ENCODE measurements around the gene NEU4.

Gene NEU4

GRCh38 chr2:241793385-241793784 lies 15.6 kb upstream of the NEU4 start:
- Histone ChIP-seq H3K36me3 (ENCODE audit: control insufficient read depth in 5 of 5, insufficient read depth in 5 of 5, low read length in 5 of 5) (no peaks in the 10 kb centered on the region), H3K27me3 (ENCODE audit: control insufficient read depth in 5 of 5, insufficient read depth in 4 of 5, low read length in 5 of 5) (peaks cover 0 to 4% (median 2%) of the 10 kb centered on the region in 5 donors), H3K4me3 (ENCODE audit: low read depth in 1 of 5, low read length in 5 of 5) (no peak overlapping the region), H3K9ac (ENCODE audit: low read length in 5 of 5) (no peak overlapping the region), H3K9me3 (ENCODE audit: control insufficient read depth in 5 of 5, low read length in 5 of 5) (peaks cover 0 to 2% (median 0%) of the 10 kb centered on the region in 5 donors), H3K4me1 (ENCODE audit: control insufficient read depth in 5 of 5, insufficient read depth in 5 of 5, low read length in 5 of 5) (no peaks in the 10 kb centered on the region), H3K27ac (ENCODE audit: low read depth, low read length) (no peak overlapping the region)

- H3K9ac ChIP-seq (ENCODE audit: low read length in 5 of 5) = no peak overlapping the region
Observed at GRCh38 chr2:241794250-241794823, 14.7 kb upstream of the NEU4 start.

GRCh38 chr2:241795021-241795999 lies 13.7 kb upstream of the NEU4 start:
- Histone ChIP-seq H3K9ac (ENCODE audit: low read length in 5 of 5) (no peak overlapping the region), H3K27ac (ENCODE audit: low read depth, low read length) (no peak overlapping the region), H3K9me3 (ENCODE audit: control insufficient read depth in 5 of 5, low read length in 5 of 5) (no peaks in the 10 kb centered on the region), H3K4me1 (ENCODE audit: control insufficient read depth in 5 of 5, insufficient read depth in 5 of 5, low read length in 5 of 5) (no peaks in the 10 kb centered on the region), H3K27me3 (ENCODE audit: control insufficient read depth in 5 of 5, insufficient read depth in 4 of 5, low read length in 5 of 5) (peaks cover 0 to 8% (median 2%) of the 10 kb centered on the region in 5 donors), H3K4me3 (ENCODE audit: low read depth in 1 of 5, low read length in 5 of 5) (no peak overlapping the region), H3K36me3 (ENCODE audit: control insufficient read depth in 5 of 5, insufficient read depth in 5 of 5, low read length in 5 of 5) (no peaks in the 10 kb centered on the region)

More at GRCh38 chr2:241794250-241794823, 14.7 kb upstream of the NEU4 start:
- Histone ChIP-seq H3K9me3 (ENCODE audit: control insufficient read depth in 5 of 5, low read length in 5 of 5) (peaks cover 0 to 2% (median 0%) of the 10 kb centered on the region in 5 donors), H3K36me3 (ENCODE audit: control insufficient read depth in 5 of 5, insufficient read depth in 5 of 5, low read length in 5 of 5) (no peaks in the 10 kb centered on the region), H3K4me1 (ENCODE audit: control insufficient read depth in 5 of 5, insufficient read depth in 5 of 5, low read length in 5 of 5) (no peaks in the 10 kb centered on the region), H3K4me3 (ENCODE audit: low read depth in 1 of 5, low read length in 5 of 5) (no peak overlapping the region), H3K27ac (ENCODE audit: low read depth, low read length) (no peak overlapping the region), H3K27me3 (ENCODE audit: control insufficient read depth in 5 of 5, insufficient read depth in 4 of 5, low read length in 5 of 5) (peaks cover 0 to 8% (median 2%) of the 10 kb centered on the region in 5 donors)

- Histone ChIP-seq H3K4me1 (ENCODE audit: control insufficient read depth in 5 of 5, insufficient read depth in 5 of 5, low read length in 5 of 5) (no peaks in the 10 kb centered on the region), H3K36me3 (ENCODE audit: control insufficient read depth in 5 of 5, insufficient read depth in 5 of 5, low read length in 5 of 5) (no peaks in the 10 kb centered on the region), H3K27me3 (ENCODE audit: control insufficient read depth in 5 of 5, insufficient read depth in 4 of 5, low read length in 5 of 5) (peaks cover 0 to 8% (median 2%) of the 10 kb centered on the region in 5 donors), H3K4me3 (ENCODE audit: low read depth in 1 of 5, low read length in 5 of 5) (no peak overlapping the region), H3K9me3 (ENCODE audit: control insufficient read depth in 5 of 5, low read length in 5 of 5) (no peaks in the 10 kb centered on the region), H3K9ac (ENCODE audit: low read length in 5 of 5) (no peak overlapping the region), H3K27ac (ENCODE audit: low read depth, low read length) (no peak overlapping the region)
Observed at GRCh38 chr2:241796209-241796608, 12.8 kb upstream of the NEU4 start.

- H3K27me3 ChIP-seq (ENCODE audit: control insufficient read depth in 5 of 5, insufficient read depth in 4 of 5, low read length in 5 of 5) = peaks cover 0 to 8% (median 2%) of the 10 kb centered on the region in 5 donors
- no peak overlapping the region for H3K9ac ChIP-seq (ENCODE audit: low read length in 5 of 5)
- no peaks in the 10 kb centered on the region for H3K4me1 ChIP-seq (ENCODE audit: control insufficient read depth in 5 of 5, insufficient read depth in 5 of 5, low read length in 5 of 5)
- H3K4me3 ChIP-seq (ENCODE audit: low read depth in 1 of 5, low read length in 5 of 5) = no peak overlapping the region
- H3K36me3 ChIP-seq (ENCODE audit: control insufficient read depth in 5 of 5, insufficient read depth in 5 of 5, low read length in 5 of 5) = no peaks in the 10 kb centered on the region
- H3K9me3 ChIP-seq (ENCODE audit: control insufficient read depth in 5 of 5, low read length in 5 of 5) = no peaks in the 10 kb centered on the region
- no peak overlapping the region for H3K27ac ChIP-seq (ENCODE audit: low read depth, low read length)
Observed at GRCh38 chr2:241796610-241797138, 12.3 kb upstream of the NEU4 start.

- no peaks in the 10 kb centered on the region for H3K9me3 ChIP-seq (ENCODE audit: control insufficient read depth in 5 of 5, low read length in 5 of 5)
- no peak overlapping the region for H3K9ac ChIP-seq (ENCODE audit: low read length in 5 of 5)
- no peak overlapping the region for H3K27ac ChIP-seq (ENCODE audit: low read depth, low read length)
- no peak overlapping the region for H3K4me3 ChIP-seq (ENCODE audit: low read depth in 1 of 5, low read length in 5 of 5)
- H3K27me3 ChIP-seq (ENCODE audit: control insufficient read depth in 5 of 5, insufficient read depth in 4 of 5, low read length in 5 of 5) = peaks cover 0 to 10% (median 8%) of the 10 kb centered on the region in 5 donors
- no peaks in the 10 kb centered on the region for H3K36me3 ChIP-seq (ENCODE audit: control insufficient read depth in 5 of 5, insufficient read depth in 5 of 5, low read length in 5 of 5)
- no peaks in the 10 kb centered on the region for H3K4me1 ChIP-seq (ENCODE audit: control insufficient read depth in 5 of 5, insufficient read depth in 5 of 5, low read length in 5 of 5)
Observed at GRCh38 chr2:241797441-241798080, 11.4 kb upstream of the NEU4 start.

- no peak overlapping the region for H3K27ac ChIP-seq (ENCODE audit: low read depth, low read length)
- peaks cover 3 to 16% (median 11%) of the 10 kb centered on the region in 5 donors for H3K27me3 ChIP-seq (ENCODE audit: control insufficient read depth in 5 of 5, insufficient read depth in 4 of 5, low read length in 5 of 5)
- H3K4me3 ChIP-seq (ENCODE audit: low read depth in 1 of 5, low read length in 5 of 5) = no peak overlapping the region
- no peaks in the 10 kb centered on the region for H3K9me3 ChIP-seq (ENCODE audit: control insufficient read depth in 5 of 5, low read length in 5 of 5)
- H3K4me1 ChIP-seq (ENCODE audit: control insufficient read depth in 5 of 5, insufficient read depth in 5 of 5, low read length in 5 of 5) = peaks cover 0 to 3% (median 1%) of the 10 kb centered on the region in 5 donors
- H3K9ac ChIP-seq (ENCODE audit: low read length in 5 of 5) = no peak overlapping the region
- H3K36me3 ChIP-seq (ENCODE audit: control insufficient read depth in 5 of 5, insufficient read depth in 5 of 5, low read length in 5 of 5) = no peaks in the 10 kb centered on the region
Observed at GRCh38 chr2:241798081-241798630, 10.8 kb upstream of the NEU4 start.

- H3K4me1 ChIP-seq (ENCODE audit: control insufficient read depth in 5 of 5, insufficient read depth in 5 of 5, low read length in 5 of 5) = peaks cover 0 to 10% (median 7%) of the 10 kb centered on the region in 5 donors
Observed at GRCh38 chr2:241798631-241799521, 10.1 kb upstream of the NEU4 start.

More at GRCh38 chr2:241798631-241799521, 10.1 kb upstream of the NEU4 start:
- Histone ChIP-seq H3K9ac (ENCODE audit: low read length in 5 of 5) (no peak overlapping the region), H3K27ac (ENCODE audit: low read depth, low read length) (no peak overlapping the region), H3K9me3 (ENCODE audit: control insufficient read depth in 5 of 5, low read length in 5 of 5) (no peaks in the 10 kb centered on the region), H3K4me3 (ENCODE audit: low read depth in 1 of 5, low read length in 5 of 5) (no peak overlapping the region), H3K27me3 (ENCODE audit: control insufficient read depth in 5 of 5, insufficient read depth in 4 of 5, low read length in 5 of 5) (peaks cover 10 to 18% (median 12%) of the 10 kb centered on the region in 5 donors), H3K36me3 (ENCODE audit: control insufficient read depth in 5 of 5, insufficient read depth in 5 of 5, low read length in 5 of 5) (no peaks in the 10 kb centered on the region)

All from subcutaneous abdominal adipose tissue (tissue), 5 donors.